Fibroblast of mammary gland (primary cell): Measurements from ENCODE around the gene CAD.

Experiments
- DNase-seq: peaks from one replicate; pipeline ENCODE4 v3.0.0-alpha.2; 2010; ENCODE audit warnings: low read depth
- H3K4me3 ChIP-seq: 2 replicates; pipeline ENCODE4 v1.5.1; 2011; ENCODE audit warnings: low read depth, mild to moderate bottlenecking, low read length, moderate library complexity; ENCODE audit not compliant: control insufficient read depth
- TF ChIP-seq, protein P1 (sequence below): conservative IDR thresholded peaks from 2 replicates; pipeline ENCODE4 v1.5.1; 2011; ENCODE audit warnings: low read depth, low read length, inconsistent platforms; ENCODE audit not compliant: control insufficient read depth, insufficient read depth

CAD gene

DNA sequence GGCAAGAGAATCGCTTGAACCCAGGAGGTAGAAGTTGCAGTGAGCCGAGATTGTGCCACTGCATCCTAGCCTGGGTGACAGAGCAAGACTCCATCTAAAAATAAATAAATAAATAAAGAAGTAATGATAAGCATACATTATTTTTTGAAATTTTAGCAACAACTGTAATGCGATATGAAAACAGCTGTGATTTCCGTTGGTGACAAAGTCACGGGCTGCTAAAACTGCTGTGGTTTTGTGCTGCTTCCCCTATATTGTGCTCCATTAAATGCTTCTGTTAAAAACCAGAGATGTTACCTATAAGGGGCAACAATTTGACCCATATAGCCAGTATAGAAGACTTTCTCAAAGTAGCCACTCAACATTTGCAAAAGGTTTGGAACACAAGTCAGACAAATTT lies 73.4 kb downstream of the CAD start:
- TF ChIP-seq, protein P1, sequence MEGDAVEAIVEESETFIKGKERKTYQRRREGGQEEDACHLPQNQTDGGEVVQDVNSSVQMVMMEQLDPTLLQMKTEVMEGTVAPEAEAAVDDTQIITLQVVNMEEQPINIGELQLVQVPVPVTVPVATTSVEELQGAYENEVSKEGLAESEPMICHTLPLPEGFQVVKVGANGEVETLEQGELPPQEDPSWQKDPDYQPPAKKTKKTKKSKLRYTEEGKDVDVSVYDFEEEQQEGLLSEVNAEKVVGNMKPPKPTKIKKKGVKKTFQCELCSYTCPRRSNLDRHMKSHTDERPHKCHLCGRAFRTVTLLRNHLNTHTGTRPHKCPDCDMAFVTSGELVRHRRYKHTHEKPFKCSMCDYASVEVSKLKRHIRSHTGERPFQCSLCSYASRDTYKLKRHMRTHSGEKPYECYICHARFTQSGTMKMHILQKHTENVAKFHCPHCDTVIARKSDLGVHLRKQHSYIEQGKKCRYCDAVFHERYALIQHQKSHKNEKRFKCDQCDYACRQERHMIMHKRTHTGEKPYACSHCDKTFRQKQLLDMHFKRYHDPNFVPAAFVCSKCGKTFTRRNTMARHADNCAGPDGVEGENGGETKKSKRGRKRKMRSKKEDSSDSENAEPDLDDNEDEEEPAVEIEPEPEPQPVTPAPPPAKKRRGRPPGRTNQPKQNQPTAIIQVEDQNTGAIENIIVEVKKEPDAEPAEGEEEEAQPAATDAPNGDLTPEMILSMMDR, result no peak
- H3K4me3 ChIP-seq, result no peak overlapping the region
- no peak for DNase-seq

DNA sequence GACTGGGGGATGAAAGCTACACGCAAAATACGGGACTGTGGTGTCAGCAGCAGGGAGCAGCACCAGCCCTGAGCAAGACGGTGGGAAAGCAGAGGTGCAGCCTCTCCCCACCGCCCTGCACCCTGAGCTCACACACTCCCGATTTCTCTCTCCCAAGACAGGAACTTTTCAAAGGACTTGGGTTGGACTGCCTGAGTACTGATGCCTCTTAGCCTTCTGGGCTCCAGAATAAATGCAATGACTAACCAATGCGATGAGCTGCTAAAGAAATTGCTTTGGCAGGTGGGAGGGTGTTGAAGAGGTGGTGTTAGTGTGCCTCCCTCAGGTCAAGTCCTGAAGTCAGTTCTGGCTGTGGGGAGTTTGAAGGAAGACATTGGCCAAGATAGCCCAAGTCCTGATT lies 74.7 kb downstream of the CAD start:
- DNase-seq, result no peak
- no peak overlapping the region for H3K4me3 ChIP-seq
- TF ChIP-seq, protein P1, result peak; percentile 2
